GM23338 (cell line): ENCODE results near the gene SLC9A9. TPM values are rescaled to one million over a fixed set of nuclear protein-coding genes. Genes with fewer than 3 reads are reported as not detected.

Source experiments
- ATAC-seq: fragments of 200-7000 bp; cut with Tn5 transposase; 3 replicates; pipeline ENCODE4 v1.9.1; 2020
- DNase-seq: peaks from one replicate; pipeline ENCODE4 v3.0.0-alpha.2; 2015; ENCODE audit warnings: low spot score
- H2AFZ ChIP-seq: fragments of 200-600 bp; sonication (generic); 2 replicates; pipeline ENCODE4 v1.8.0; 2016; ENCODE audit warnings: antibody characterized with exemption, mild to moderate bottlenecking, moderate library complexity
- H3F3A ChIP-seq: fragments of 200-600 bp; sonication (generic); replicated peaks from 2 replicates; pipeline ENCODE4 v1.8.0; 2017; ENCODE audit warnings: antibody characterized with exemption, mixed run types, low read depth
- H3K27ac ChIP-seq: fragments of 200-600 bp; sonication (generic); 2 replicates; pipeline ENCODE4 v1.6.1; 2016; ENCODE audit warnings: low read depth
- H3K27me3 ChIP-seq: fragments of 200-600 bp; sonication (generic); 2 replicates; pipeline ENCODE4 v1.8.0; 2016; ENCODE audit warnings: mild to moderate bottlenecking, mixed run types, moderate library complexity; ENCODE audit not compliant: insufficient read depth
- H3K36me3 ChIP-seq: fragments of 200-600 bp; sonication (generic); 2 replicates; pipeline ENCODE4 v1.8.0; 2016; ENCODE audit warnings: mild to moderate bottlenecking; ENCODE audit not compliant: insufficient read depth
- H3K4me1 ChIP-seq: fragments of 200-600 bp; sonication (generic); 2 replicates; pipeline ENCODE4 v1.8.0; 2016; ENCODE audit warnings: mild to moderate bottlenecking, moderate library complexity; ENCODE audit not compliant: insufficient read depth
- H3K4me2 ChIP-seq: fragments of 200-600 bp; sonication (generic); 2 replicates; pipeline ENCODE4 v1.7.1; 2017; ENCODE audit warnings: mixed run types
- H3K4me3 ChIP-seq: fragments of 200-600 bp; sonication (generic); 2 replicates; pipeline ENCODE4 v1.6.1; 2016; ENCODE audit warnings: mixed run types
- H3K79me2 ChIP-seq: fragments of 200-600 bp; sonication (generic); replicated peaks from 2 replicates; pipeline ENCODE4 v1.8.0; 2017; ENCODE audit warnings: mild to moderate bottlenecking; ENCODE audit not compliant: insufficient read depth
- H3K9me2 ChIP-seq: fragments of 200-600 bp; sonication (generic); 2 replicates; pipeline ENCODE4 v1.8.0; 2017; ENCODE audit not compliant: insufficient read depth
- H4K20me1 ChIP-seq: fragments of 200-600 bp; sonication (generic); replicated peaks from 2 replicates; pipeline ENCODE4 v1.8.0; 2017; ENCODE audit warnings: mild to moderate bottlenecking; ENCODE audit not compliant: insufficient read depth
- H3K27ac Mint-ChIP-seq: 2 replicates; pipeline ENCODE4 v1.8.0; 2020; ENCODE audit warnings: inconsistent platforms, mild to moderate bottlenecking, moderate library complexity, mixed read lengths
- H3K27me3 Mint-ChIP-seq: 3 replicates; pipeline ENCODE4 v1.8.0; 2022; ENCODE audit warnings: low read depth, mild to moderate bottlenecking, moderate library complexity, mixed read lengths, inconsistent platforms; ENCODE audit not compliant: insufficient read depth, poor library complexity
- H3K36me3 Mint-ChIP-seq: 3 replicates; pipeline ENCODE4 v1.8.0; 2021; ENCODE audit warnings: low read depth, mild to moderate bottlenecking, inconsistent platforms, moderate library complexity, mixed read lengths
- H3K4me1 Mint-ChIP-seq: 3 replicates; pipeline ENCODE4 v1.8.0; 2020; ENCODE audit warnings: mild to moderate bottlenecking, inconsistent platforms, mixed read lengths
- H3K4me3 Mint-ChIP-seq: 3 replicates; pipeline ENCODE4 v1.8.0; 2021; ENCODE audit warnings: moderate library complexity, mild to moderate bottlenecking, inconsistent platforms, mixed read lengths
- H3K9me3 Mint-ChIP-seq: 3 replicates; pipeline ENCODE4 v1.8.0; 2020; ENCODE audit warnings: moderate library complexity, mild to moderate bottlenecking, inconsistent platforms, mixed read lengths
- CREB1 ChIP-seq: fragments of 250-450 bp; sonication (Bioruptor Pico); IDR thresholded peaks from 2 replicates; pipeline ENCODE4 v1.5.0; 2020; ENCODE audit warnings: low read depth, mild to moderate bottlenecking, moderate library complexity
- EZH2 ChIP-seq: fragments of 200-600 bp; sonication (generic); IDR thresholded peaks from one replicate; pipeline ENCODE4 v1.8.0; 2017; ENCODE audit warnings: antibody characterized with exemption, mild to moderate bottlenecking, low read depth; ENCODE audit not compliant: unreplicated experiment
- EZH2phosphoT487 ChIP-seq: fragments of 200-600 bp; sonication (generic); IDR thresholded peaks from one replicate; pipeline ENCODE4 v1.8.1; 2018; ENCODE audit warnings: antibody characterized with exemption; ENCODE audit not compliant: unreplicated experiment
- JUNB ChIP-seq: IDR thresholded peaks from one replicate; pipeline ENCODE4 v1.6.1; 2016; ENCODE audit warnings: antibody characterized with exemption; ENCODE audit not compliant: unreplicated experiment
- NANOG ChIP-seq: IDR thresholded peaks from 2 replicates; pipeline ENCODE4 v1.6.1; 2016; ENCODE audit warnings: antibody characterized with exemption, borderline replicate concordance
- POLR2AphosphoS5 ChIP-seq: IDR thresholded peaks from 2 replicates; pipeline ENCODE4 v1.6.1; 2016; ENCODE audit warnings: antibody characterized with exemption, low read depth
- STAT1 ChIP-seq: IDR thresholded peaks from one replicate; pipeline ENCODE4 v1.6.1; 2016; ENCODE audit warnings: antibody characterized with exemption; ENCODE audit not compliant: unreplicated experiment
- ZNF114 ChIP-seq: fragments of 250-450 bp; sonication (Bioruptor Pico); IDR thresholded peaks from 2 replicates; pipeline ENCODE4 v1.5.0; 2020; ENCODE audit warnings: mild to moderate bottlenecking, moderate library complexity
- ZNF331 ChIP-seq: fragments of 250-450 bp; sonication (Bioruptor Pico); IDR thresholded peaks from 2 replicates; pipeline ENCODE4 v1.5.0; 2020; ENCODE audit warnings: low read depth, mild to moderate bottlenecking, moderate library complexity
- polyA plus RNA-seq: library from polyadenylated mRNA; unstranded; fragments of >200 nt; fragmentation: Nextera tagmentation; extraction: Ambion mirVana; gene quantifications from 2 replicates; pipeline ENCODE4 v1.2.1, GENCODE V29; 2016
- total RNA-seq: library from RNA; depleted of rRNA; stranded (reverse); fragments of >200 nt; shearing (Covaris generic); gene quantifications from 2 replicates; pipeline ENCODE4 v1.2.3, GENCODE V29; 2014
- TF ChIP-seq, protein P1 (sequence below), 2 experiments: fragments of 200-600 bp in 1 of 2; sonication (generic) in 1 of 2; conservative IDR thresholded peaks; 2 replicates each; pipeline versions ENCODE4 v1.5.1 to v1.6.1; 2016 to 2017; ENCODE audit warnings: antibody characterized with exemption in 2 of 2, low read depth in 2 of 2, mild to moderate bottlenecking in 2 of 2, moderate library complexity in 1 of 2
- TF ChIP-seq, protein P2 (sequence below): IDR thresholded peaks from 2 replicates; pipeline ENCODE4 v1.6.1; 2016; ENCODE audit warnings: antibody characterized with exemption
- TF ChIP-seq, protein P3 (sequence below): IDR thresholded peaks from one replicate; pipeline ENCODE4 v1.6.1; 2018; ENCODE audit warnings: antibody characterized with exemption; ENCODE audit not compliant: unreplicated experiment

SLC9A9 gene
- total and polyA plus RNA-seq, 2 experiments from 2014 or later, result 1.3 to 1.6 TPM

DNA sequence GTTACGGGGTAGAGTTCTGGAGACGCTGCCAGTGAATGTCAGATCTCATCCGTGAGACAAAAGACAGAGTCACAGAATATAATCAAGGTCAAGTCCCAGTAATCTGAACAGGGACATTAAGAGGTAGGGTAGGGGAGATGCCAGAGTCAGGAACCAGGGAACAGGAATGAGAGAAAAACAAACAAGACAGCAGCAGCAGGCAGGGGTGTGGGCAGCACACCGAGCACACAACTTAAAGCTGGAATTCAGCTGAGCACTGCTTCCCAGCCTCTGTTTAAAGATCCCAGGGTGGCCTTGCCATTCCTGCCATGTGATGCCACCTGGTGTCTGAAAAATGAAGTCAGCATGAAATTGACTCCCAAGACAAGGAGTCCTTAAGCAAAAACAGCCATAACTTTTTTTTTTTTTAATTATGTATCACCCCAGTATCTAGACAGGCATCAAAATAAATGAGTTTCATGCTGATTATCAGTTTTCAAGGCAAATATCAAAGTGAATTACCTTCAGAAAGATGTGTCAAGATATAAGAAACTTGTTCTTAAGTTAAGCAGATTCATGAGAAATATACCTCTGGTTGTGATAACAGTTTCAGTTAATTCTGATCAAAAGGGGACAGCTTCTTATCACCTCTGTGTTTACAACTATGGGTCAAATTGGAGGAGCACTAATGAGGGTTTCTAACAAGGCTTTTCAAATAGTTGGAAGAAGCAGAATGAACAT, 203.7 kb downstream of the SLC9A9 start:
- no peaks in the 10 kb centered on the region; the same call in 2 of the 3 replicates for H3K9me3 Mint-ChIP-seq
- Histone ChIP-seq H3K4me2 (no peak overlapping the region), H2AFZ (peak overlapping the region; percentile 20; the same call in 1 of the 2 replicates), H3K36me3 (no peaks in the 10 kb centered on the region), H4K20me1 (no peaks in the 10 kb centered on the region), H3K9me2 (no peaks in the 10 kb centered on the region; the same call in 1 of the 2 replicates), H3K27me3 (no peaks in the 10 kb centered on the region), H3F3A (no peaks in the 10 kb centered on the region), H3K4me3 (no peak overlapping the region), H3K27ac (no peak overlapping the region), H3K4me1 (no peaks in the 10 kb centered on the region), H3K79me2 (no peaks in the 10 kb centered on the region)
- no peak overlapping the region for H3K27ac Mint-ChIP-seq
- peak; percentile 85 for DNase-seq
- ATAC-seq, result peak; percentile 96
- H3K36me3 Mint-ChIP-seq, result no peaks in the 10 kb centered on the region
- H3K4me1 Mint-ChIP-seq, result peaks cover 7% of the 10 kb centered on the region; the same call in 2 of the 3 replicates
- no peaks in the 10 kb centered on the region for H3K27me3 Mint-ChIP-seq
- TF ChIP-seq, protein P1, sequence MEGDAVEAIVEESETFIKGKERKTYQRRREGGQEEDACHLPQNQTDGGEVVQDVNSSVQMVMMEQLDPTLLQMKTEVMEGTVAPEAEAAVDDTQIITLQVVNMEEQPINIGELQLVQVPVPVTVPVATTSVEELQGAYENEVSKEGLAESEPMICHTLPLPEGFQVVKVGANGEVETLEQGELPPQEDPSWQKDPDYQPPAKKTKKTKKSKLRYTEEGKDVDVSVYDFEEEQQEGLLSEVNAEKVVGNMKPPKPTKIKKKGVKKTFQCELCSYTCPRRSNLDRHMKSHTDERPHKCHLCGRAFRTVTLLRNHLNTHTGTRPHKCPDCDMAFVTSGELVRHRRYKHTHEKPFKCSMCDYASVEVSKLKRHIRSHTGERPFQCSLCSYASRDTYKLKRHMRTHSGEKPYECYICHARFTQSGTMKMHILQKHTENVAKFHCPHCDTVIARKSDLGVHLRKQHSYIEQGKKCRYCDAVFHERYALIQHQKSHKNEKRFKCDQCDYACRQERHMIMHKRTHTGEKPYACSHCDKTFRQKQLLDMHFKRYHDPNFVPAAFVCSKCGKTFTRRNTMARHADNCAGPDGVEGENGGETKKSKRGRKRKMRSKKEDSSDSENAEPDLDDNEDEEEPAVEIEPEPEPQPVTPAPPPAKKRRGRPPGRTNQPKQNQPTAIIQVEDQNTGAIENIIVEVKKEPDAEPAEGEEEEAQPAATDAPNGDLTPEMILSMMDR (conservative IDR thresholded peaks at IDR 0.05; ENCODE audit: low read depth in 2 of 2), result peak; percentile 72 to 88
- no peak for TF ChIP-seq JUNB
- no peak overlapping the region for H3K4me3 Mint-ChIP-seq

DNA sequence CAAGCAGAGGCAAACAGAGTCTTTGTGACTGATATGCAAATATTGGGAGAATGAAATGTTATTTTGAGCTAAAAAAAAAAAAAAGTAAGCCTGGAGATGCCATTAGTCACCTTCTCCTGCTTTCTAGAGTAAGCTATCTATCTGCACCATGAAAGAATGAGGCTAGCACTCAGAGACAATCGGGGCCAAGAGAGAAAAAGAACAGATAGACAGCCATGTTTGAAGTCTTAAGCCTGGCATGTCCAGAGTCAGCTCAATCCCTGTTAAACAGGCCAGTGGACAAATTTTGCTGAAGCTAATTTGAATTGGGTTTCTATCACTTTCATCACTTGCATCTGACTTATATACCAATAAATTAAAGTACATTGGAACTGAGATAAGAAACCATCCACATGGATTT, 204.4 kb downstream of the SLC9A9 start:
- ATAC-seq, result no peak
- H3K79me2 ChIP-seq, result no peaks in the 10 kb centered on the region
- no peak overlapping the region for H3K27ac ChIP-seq
- H3K4me3 Mint-ChIP-seq, result no peak overlapping the region
- H2AFZ ChIP-seq, result peak overlapping the region; percentile 20; the same call in 1 of the 2 replicates
- no peaks in the 10 kb centered on the region for H3K27me3 Mint-ChIP-seq
- H3K4me1 Mint-ChIP-seq, result peaks cover 4% of the 10 kb centered on the region; the same call in 2 of the 3 replicates
- no peaks in the 10 kb centered on the region for H3F3A ChIP-seq
- no peaks in the 10 kb centered on the region; the same call in 1 of the 2 replicates for H3K9me2 ChIP-seq
- H3K36me3 ChIP-seq, result no peaks in the 10 kb centered on the region
- H3K9me3 Mint-ChIP-seq, result no peaks in the 10 kb centered on the region; the same call in 2 of the 3 replicates
- no peaks in the 10 kb centered on the region for H4K20me1 ChIP-seq
- no peak overlapping the region for H3K4me3 ChIP-seq
- no peak for DNase-seq
- no peaks in the 10 kb centered on the region for H3K27me3 ChIP-seq
- H3K36me3 Mint-ChIP-seq, result no peaks in the 10 kb centered on the region
- H3K27ac Mint-ChIP-seq, result no peak overlapping the region
- H3K4me1 ChIP-seq, result no peaks in the 10 kb centered on the region
- no peak overlapping the region for H3K4me2 ChIP-seq
- TF ChIP-seq STAT1 (no peak), POLR2AphosphoS5 (no peak), EZH2 (no peak), JUNB (no peak), ZNF331 (CRISPR knock-in tag) (no peak), EZH2phosphoT487 (no peak), NANOG (no peak), CREB1 (CRISPR knock-in tag) (no peak), ZNF114 (CRISPR knock-in tag) (no peak)
- TF ChIP-seq, protein P2, sequence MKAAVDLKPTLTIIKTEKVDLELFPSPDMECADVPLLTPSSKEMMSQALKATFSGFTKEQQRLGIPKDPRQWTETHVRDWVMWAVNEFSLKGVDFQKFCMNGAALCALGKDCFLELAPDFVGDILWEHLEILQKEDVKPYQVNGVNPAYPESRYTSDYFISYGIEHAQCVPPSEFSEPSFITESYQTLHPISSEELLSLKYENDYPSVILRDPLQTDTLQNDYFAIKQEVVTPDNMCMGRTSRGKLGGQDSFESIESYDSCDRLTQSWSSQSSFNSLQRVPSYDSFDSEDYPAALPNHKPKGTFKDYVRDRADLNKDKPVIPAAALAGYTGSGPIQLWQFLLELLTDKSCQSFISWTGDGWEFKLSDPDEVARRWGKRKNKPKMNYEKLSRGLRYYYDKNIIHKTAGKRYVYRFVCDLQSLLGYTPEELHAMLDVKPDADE, result no peak
- TF ChIP-seq, protein P1 (conservative IDR thresholded peaks at IDR 0.05; ENCODE audit: low read depth in 2 of 2), result no peak
- TF ChIP-seq, protein P3, sequence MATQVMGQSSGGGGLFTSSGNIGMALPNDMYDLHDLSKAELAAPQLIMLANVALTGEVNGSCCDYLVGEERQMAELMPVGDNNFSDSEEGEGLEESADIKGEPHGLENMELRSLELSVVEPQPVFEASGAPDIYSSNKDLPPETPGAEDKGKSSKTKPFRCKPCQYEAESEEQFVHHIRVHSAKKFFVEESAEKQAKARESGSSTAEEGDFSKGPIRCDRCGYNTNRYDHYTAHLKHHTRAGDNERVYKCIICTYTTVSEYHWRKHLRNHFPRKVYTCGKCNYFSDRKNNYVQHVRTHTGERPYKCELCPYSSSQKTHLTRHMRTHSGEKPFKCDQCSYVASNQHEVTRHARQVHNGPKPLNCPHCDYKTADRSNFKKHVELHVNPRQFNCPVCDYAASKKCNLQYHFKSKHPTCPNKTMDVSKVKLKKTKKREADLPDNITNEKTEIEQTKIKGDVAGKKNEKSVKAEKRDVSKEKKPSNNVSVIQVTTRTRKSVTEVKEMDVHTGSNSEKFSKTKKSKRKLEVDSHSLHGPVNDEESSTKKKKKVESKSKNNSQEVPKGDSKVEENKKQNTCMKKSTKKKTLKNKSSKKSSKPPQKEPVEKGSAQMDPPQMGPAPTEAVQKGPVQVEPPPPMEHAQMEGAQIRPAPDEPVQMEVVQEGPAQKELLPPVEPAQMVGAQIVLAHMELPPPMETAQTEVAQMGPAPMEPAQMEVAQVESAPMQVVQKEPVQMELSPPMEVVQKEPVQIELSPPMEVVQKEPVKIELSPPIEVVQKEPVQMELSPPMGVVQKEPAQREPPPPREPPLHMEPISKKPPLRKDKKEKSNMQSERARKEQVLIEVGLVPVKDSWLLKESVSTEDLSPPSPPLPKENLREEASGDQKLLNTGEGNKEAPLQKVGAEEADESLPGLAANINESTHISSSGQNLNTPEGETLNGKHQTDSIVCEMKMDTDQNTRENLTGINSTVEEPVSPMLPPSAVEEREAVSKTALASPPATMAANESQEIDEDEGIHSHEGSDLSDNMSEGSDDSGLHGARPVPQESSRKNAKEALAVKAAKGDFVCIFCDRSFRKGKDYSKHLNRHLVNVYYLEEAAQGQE, result no peak
